ENCODE measurements around the gene TAS2R10. TPM values are rescaled to one million over a fixed set of nuclear protein-coding genes. Genes with fewer than 3 reads are reported as not detected.

TAS2R10 gene, protein sequence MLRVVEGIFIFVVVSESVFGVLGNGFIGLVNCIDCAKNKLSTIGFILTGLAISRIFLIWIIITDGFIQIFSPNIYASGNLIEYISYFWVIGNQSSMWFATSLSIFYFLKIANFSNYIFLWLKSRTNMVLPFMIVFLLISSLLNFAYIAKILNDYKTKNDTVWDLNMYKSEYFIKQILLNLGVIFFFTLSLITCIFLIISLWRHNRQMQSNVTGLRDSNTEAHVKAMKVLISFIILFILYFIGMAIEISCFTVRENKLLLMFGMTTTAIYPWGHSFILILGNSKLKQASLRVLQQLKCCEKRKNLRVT
- total RNA-seq (not detected), polyA plus RNA-seq (under 1 TPM in 2 of 3 donors, not detected in 1; 0.04 to 0.17 TPM)
- long read RNA-seq, donor 1, result 0 reads
- long read RNA-seq, donor 2, result 0 reads

DNA sequence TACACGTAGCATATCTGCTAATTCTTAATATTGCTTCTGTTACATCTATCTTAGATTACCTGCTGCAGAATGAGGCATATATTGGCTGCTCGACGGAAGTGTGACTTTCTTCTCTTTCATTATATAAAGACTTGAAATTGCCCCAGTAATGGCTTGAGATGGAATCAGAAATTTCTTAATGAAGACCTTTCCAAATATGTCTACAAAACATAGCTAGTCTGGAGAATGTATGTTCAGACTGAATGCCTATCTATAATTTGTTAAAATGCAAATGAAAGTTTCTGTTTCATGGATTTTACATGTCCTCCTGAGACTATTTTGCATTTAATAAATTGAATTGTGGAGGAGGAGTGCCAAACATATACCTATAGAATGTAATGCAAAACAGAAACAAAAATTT lies at the start of gene TAS2R10:
TSS of gene TAS2R10 (minus strand) at position 101 of the 400 bp plus-strand sequence. CDS start at position 12, 89 bp downstream.
- H3K4me3 ChIP-seq, result no peak within 1 kb of the TSS
- DNase-seq, result no peak
- TF ChIP-seq, protein P1, sequence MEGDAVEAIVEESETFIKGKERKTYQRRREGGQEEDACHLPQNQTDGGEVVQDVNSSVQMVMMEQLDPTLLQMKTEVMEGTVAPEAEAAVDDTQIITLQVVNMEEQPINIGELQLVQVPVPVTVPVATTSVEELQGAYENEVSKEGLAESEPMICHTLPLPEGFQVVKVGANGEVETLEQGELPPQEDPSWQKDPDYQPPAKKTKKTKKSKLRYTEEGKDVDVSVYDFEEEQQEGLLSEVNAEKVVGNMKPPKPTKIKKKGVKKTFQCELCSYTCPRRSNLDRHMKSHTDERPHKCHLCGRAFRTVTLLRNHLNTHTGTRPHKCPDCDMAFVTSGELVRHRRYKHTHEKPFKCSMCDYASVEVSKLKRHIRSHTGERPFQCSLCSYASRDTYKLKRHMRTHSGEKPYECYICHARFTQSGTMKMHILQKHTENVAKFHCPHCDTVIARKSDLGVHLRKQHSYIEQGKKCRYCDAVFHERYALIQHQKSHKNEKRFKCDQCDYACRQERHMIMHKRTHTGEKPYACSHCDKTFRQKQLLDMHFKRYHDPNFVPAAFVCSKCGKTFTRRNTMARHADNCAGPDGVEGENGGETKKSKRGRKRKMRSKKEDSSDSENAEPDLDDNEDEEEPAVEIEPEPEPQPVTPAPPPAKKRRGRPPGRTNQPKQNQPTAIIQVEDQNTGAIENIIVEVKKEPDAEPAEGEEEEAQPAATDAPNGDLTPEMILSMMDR (IDR thresholded peaks at IDR 0.05), result no peak
- no peaks in the 10 kb centered on the region for H3K36me3 ChIP-seq (ENCODE audit: insufficient read depth in 1 of 2, low read depth in 1 of 2)
- intact Hi-C loops (cut with DNase I), result no loop called here
- no peak within 1 kb of the TSS for H3K27ac ChIP-seq
- WGBS, 3 donors, result 87 to 93% (median 88%) methylated on average over 3 of the region's 3 CpGs
- ATAC-seq, result no peak
- no peaks in the 10 kb centered on the region for H3K27me3 ChIP-seq (ENCODE audit: insufficient read depth in 3 of 3, low read length in 2 of 3)
- H3K9me3 ChIP-seq, result no peaks in the 10 kb centered on the region
- H3K4me1 ChIP-seq, result no peaks in the 10 kb centered on the region

DNA sequence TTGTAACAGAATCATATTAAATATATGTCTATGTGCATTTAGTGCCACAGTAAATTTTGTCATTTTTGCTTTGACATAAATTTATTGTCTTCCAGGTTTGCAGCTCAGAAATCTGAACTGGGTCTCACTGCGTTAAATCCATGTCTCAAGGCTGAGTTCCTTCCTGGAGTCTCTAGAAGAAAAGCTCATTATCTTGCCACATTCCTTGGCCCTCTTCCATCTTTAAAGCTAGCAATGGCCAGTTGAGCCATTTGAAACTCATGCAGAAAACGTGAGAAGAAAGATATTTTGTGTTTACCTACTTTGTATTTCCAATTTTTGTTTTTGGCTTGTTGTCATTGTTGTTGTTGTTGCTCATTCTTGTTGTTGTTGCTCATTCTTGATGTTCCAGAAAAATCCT lies 47.2 kb upstream of the TAS2R10 start:
- DNase-seq (no peak), ATAC-seq (no peak)
- no peak overlapping the region for H3K4me3 ChIP-seq
- H3K36me3 ChIP-seq (ENCODE audit: insufficient read depth in 1 of 2, low read depth in 1 of 2), result peaks cover 0 to 8% of the 10 kb centered on the region in 2 donors
- no peaks in the 10 kb centered on the region for H3K9me3 ChIP-seq
- no peak overlapping the region for H3K27ac ChIP-seq
- H3K27me3 ChIP-seq (ENCODE audit: insufficient read depth in 3 of 3, low read length in 2 of 3), result no peaks in the 10 kb centered on the region
- intact Hi-C loops (cut with DNase I), result no loop called here
- WGBS, 3 donors, result 19 to 34% (median 24%) methylated on average over 2 of the region's 2 CpGs
- TF ChIP-seq, protein P1 (IDR thresholded peaks at IDR 0.05), result no peak
- no peaks in the 10 kb centered on the region for H3K4me1 ChIP-seq

DNA sequence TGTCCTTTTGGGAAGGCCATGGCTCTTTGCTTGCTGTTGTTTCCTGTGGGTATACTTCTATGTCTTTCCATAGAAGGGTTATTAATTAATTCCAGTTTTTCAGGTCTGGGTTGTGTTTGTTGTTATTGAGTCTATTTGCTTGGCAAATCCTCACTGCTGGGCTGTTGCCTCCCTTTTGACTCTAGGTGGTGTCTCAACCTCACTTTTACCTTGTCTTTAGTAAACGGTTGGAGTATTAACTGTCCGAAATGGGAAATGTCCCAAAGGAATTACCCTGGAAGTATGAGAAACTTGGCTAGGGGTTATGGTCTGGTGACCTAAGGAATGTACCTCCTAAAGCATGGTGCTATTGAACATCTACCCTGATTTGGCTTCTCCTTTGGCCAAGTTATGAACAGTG lies 41.2 kb upstream of the TAS2R10 start:
- Histone ChIP-seq H3K27ac (no peak overlapping the region), H3K9me3 (peaks cover 5% of the 10 kb centered on the region), H3K36me3 (ENCODE audit: insufficient read depth in 1 of 2, low read depth in 1 of 2) (no peaks in the 10 kb centered on the region), H3K27me3 (ENCODE audit: insufficient read depth in 3 of 3, low read length in 2 of 3) (no peaks in the 10 kb centered on the region), H3K4me3 (no peak overlapping the region), H3K4me1 (no peaks in the 10 kb centered on the region)
- WGBS, 3 donors, result 37 to 77% (median 50%) methylated on average over 2 of the region's 2 CpGs
- ATAC-seq (peak in 1 of 4 donors; percentile 41), DNase-seq (no peak)
- intact Hi-C loops (cut with DNase I), result loop anchor here in 1 of 2 donors (10.0 kb wide), 1 partner anchor 327 kb away; no protein-coding TSS in a partner anchor
- TF ChIP-seq, protein P1 (IDR thresholded peaks at IDR 0.05), result no peak

DNA sequence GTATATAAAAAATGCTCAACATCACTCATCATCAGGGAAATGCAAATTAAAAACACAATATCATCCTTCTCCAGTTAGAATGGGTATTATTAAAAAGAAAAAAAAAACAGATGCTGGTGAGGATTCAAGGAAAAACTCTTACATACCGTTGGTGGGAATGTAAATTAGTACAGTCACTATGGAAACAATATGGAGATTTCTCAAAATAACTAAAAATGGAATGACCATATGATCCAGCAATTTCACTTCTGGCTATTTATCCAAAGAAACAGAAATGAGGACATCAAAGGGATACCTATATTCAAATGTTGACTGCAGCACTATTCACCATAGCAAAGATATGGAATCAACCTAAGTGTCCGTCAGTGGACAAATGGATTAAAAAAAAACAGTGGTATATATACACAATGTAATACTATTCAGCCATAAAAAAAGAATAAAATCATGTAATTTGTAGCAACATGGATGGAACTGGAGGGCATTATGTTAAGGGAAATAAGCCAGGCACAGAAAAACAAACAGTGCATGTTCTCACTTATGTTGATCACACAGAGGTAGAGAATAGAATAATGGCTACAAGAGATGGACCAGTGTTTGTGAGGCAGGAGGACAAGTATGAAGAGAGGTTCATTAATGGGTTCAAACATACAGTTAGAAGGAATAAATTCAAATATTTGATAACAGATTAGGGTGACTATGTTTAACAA lies 37.5 kb upstream of the TAS2R10 start:
- TF ChIP-seq, protein P1 (IDR thresholded peaks at IDR 0.05), result no peak
- 87 to 94% (median 94%) methylated on average over 2 of the region's 2 CpGs for WGBS, 3 donors
- no peak for ATAC-seq

More for the DNA sequence above, 37.5 kb upstream of the TAS2R10 start:
- H3K4me1 ChIP-seq, result no peaks in the 10 kb centered on the region
- no peaks in the 10 kb centered on the region for H3K36me3 ChIP-seq (ENCODE audit: insufficient read depth in 1 of 2, low read depth in 1 of 2)
- no peaks in the 10 kb centered on the region for H3K27me3 ChIP-seq (ENCODE audit: insufficient read depth in 3 of 3, low read length in 2 of 3)
- no peak overlapping the region for H3K27ac ChIP-seq
- intact Hi-C loops (cut with DNase I), result loop anchor here in 1 of 2 donors (10.0 kb wide), 1 partner anchor 331 kb away; no protein-coding TSS in a partner anchor
- no peak for DNase-seq
- peaks cover 7% of the 10 kb centered on the region for H3K9me3 ChIP-seq
- no peak overlapping the region for H3K4me3 ChIP-seq

All from psoas muscle (tissue), 8 donors.